Activated CD4-positive, alpha-beta T cell treated with anti-CD3 and anti-CD28 coated beads, Interleukin-10, Interleukin-2, amounts not matched to agents 100 ng/mL and 50 ng/mL, durations not matched to agents 16 hours and 8 hours (primary cell): ENCODE data around the gene UTS2R.
"Not testable (repeated sequence)": the region's sequence is repeated elsewhere in the genome, so short reads cannot be mapped to it uniquely, and the experiment has no call there.

ENCODE experiments used
- DNase-seq: peaks from one replicate; pipeline ENCODE4 v3.0.0-alpha.2; 2020

The UTS2R gene

GRCh38 chr17:82411396-82412053, 40.0 kb downstream of the UTS2R start:
- DNase-seq = no peak

DNA sequence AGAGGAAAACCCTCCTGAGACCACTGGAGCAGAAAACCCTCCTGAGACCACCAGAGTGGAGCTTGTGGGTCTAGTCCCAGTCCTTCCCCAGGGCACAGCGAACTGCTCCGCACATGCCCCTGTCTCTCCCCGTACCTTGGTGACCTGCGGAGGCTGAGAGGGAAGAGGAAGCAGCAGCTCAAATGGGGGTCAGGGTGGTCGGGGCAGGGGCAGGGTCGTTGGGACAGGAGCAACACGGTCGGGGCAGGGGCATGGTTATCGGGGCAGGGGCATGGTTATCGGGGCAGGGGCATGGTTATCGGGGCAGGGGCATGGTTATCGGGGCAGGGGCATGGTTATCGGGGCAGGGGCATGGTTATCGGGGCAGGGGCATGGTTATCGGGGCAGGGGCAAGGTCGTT, 40.5 kb downstream of the UTS2R start:
- not testable (repeated sequence) for DNase-seq

GRCh38 chr17:82412535-82413520, 41.3 kb downstream of the UTS2R start:
- DNase-seq = no peak

DNA sequence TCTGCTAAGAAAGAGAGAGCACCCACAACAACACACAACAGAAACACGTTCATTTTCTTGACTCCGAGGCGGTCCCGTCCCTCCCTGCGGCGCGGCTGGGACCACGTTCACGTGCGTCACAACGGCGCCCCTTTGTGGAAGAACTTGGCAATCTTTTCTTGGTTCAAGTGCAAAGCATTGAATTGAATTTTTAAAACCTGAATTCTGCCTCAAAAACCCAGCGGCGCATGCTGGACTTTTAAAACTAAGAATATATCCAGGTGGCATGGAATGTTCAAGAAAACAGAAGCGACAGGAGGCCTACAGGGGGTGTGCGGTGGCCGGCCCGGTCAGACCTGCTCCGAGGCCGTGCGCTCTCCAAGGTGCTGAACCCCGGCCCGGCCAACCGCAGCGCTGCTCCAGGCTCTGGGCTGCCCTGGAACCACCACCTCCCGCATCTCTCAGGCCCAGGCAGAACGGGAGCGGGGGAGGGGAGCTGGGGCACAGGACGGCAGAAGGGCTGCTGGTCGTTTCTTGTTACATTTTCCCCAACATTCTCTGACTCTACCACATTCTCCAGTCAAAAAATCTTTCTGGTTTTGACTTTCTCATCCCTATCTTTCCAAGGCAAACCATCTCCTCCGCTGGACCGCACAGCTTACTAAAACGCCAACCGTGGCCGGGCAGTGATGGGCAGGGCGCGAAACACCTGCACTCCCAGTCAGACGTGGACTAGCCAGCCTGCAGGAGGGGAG, 43.1 kb downstream of the UTS2R start:
- DNase-seq = peak; percentile 78

DNA sequence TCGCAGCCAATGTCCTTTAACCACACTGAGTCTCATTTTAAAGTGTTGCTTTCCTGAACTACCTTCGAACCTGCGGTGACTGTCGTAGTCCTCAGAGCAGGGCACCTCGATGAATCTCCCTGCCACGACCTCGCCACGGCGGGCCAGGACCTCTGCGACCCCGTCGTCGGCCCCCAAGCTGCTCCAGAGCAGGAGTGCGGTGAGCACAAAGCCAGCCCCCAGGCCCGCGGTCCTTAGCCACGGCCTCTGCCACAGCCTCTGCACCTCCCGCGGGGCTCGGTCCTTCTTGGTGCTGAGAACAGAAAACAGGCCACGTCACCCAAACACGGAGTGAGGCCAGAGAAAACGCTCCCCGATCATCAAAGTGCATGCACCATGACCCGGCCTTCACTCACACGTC, 43.8 kb downstream of the UTS2R start:
- DNase-seq = no peak

GRCh38 chr17:82415786-82416185, 44.2 kb downstream of the UTS2R start:
- no peak for DNase-seq

GRCh38 chr17:82416264-82416663, 44.7 kb downstream of the UTS2R start:
- no peak for DNase-seq

GRCh38 chr17:82416771-82417170, 45.2 kb downstream of the UTS2R start:
- no peak for DNase-seq

DNA sequence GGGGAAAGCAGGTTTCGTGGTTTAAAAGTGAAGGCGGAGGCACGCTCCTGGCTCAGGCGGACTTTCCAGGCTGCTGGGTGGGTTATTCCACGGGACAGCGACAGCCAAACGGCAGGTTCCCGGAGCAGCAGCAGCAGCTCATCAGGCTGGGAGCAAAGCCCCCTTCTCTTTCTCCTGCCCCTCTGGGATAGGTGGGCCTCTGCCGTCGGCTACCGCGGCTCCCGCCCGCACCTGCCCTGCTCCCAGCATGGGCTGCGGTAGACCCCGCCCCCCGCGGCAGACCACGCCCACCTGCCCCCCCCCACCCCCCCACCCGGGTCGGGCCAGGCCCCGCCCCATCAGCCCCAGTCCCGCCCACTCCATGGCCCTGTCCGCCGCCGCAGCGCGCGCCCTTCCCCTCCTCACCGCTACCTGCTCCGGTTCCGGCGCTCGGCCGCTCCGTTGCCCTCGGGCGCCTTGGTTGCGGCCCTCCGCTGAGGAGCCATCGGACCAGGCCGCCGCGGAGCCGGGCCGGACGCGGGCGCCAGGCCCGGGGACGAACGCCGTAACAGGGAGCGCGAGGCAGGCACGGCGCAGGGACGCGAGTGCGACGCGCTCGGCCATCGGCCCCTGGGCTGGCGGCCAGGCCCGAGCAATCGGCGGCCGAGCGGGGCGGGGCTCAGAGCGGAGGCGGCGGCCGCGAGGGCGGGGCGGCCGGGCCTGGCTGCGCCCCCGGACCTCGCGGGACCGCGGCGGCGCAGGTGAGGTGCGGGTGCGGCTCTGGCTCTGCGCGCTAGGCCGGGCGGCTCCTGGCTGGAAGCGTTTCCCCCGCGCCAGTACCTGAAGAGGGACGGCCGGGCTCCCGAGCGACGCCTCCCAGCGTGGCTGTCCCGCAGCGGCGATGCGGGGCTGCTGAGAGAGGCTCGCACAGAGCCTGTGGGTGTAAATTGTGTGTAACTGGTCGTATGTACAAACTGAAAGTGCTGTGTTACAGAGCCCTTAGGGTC, 46.7 kb downstream of the UTS2R start, which contains the start of the genes HEXD and OGFOD3:
TSS of gene HEXD (plus strand) at position 347 of the 986 bp plus-strand sequence. CDS start 1,453 bp downstream, outside the sequence.
TSS of gene OGFOD3 (minus strand) at position 586 of the 986 bp plus-strand sequence. CDS start at position 485, 101 bp downstream.
- DNase-seq = peak; percentile 88

DNA sequence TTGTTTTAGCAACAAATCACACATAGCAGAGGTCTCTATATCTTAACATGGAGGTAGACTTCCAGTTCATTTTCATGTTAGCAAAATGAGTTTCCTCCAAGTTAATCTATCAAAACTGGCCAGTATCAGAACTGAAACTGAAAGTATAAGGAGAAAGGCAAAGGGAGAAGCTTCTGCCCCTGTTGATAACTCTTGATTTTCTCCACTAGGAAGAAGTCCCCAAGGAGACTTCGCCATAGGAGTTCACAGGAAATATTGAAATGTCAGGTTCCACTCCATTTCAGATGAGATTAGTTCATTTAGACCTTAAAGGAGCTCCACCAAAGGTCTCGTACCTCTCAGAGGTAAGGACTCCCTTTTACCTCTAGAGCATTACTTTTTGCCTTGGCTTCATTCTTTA, 48.0 kb downstream of the UTS2R start:
- peak; percentile 31 for DNase-seq

- DNase-seq = peak; percentile 64
Measured at GRCh38 chr17:82424001-82424862, 52.7 kb downstream of the UTS2R start.

GRCh38 chr17:82424863-82425159, 53.2 kb downstream of the UTS2R start:
- no peak for DNase-seq
